ENCODE data around the gene NCOA4.
"Not testable (repeated sequence)": the region's sequence is repeated elsewhere in the genome, so short reads cannot be mapped to it uniquely, and the experiment has no call there.

Gene NCOA4

GRCh38 chr10:46004963-46005362 is 25.5 kb downstream of the NCOA4 start:
- Histone ChIP-seq H3K27ac (ENCODE audit: low read depth, low read length) (no peak overlapping the region), H2AFZ (ENCODE audit: low read length, unreplicated experiment) (no peak overlapping the region), H3K4me1 (ENCODE audit: control insufficient read depth, insufficient read depth, low read length, unreplicated experiment) (peaks cover 16% of the 10 kb centered on the region), H3K27me3 (ENCODE audit: insufficient read depth, low read length) (no peaks in the 10 kb centered on the region), H3K36me3 (ENCODE audit: insufficient read depth, low read length) (peaks cover 43% of the 10 kb centered on the region), H3K4me3 (ENCODE audit: low read depth, low read length) (no peak overlapping the region), H3K79me2 (ENCODE audit: control insufficient read depth, insufficient read depth, low read length, unreplicated experiment) (no peaks in the 10 kb centered on the region)

- peaks cover 36% of the 10 kb centered on the region for H3K36me3 ChIP-seq (ENCODE audit: insufficient read depth, low read length)
- H3K4me3 ChIP-seq (ENCODE audit: low read depth, low read length): no peak overlapping the region
- peaks cover 3% of the 10 kb centered on the region for H3K79me2 ChIP-seq (ENCODE audit: control insufficient read depth, insufficient read depth, low read length, unreplicated experiment)
- no peak overlapping the region for H3K27ac ChIP-seq (ENCODE audit: low read depth, low read length)
- H3K27me3 ChIP-seq (ENCODE audit: insufficient read depth, low read length): no peaks in the 10 kb centered on the region
- no peak overlapping the region for H2AFZ ChIP-seq (ENCODE audit: low read length, unreplicated experiment)
- peaks cover 16% of the 10 kb centered on the region for H3K4me1 ChIP-seq (ENCODE audit: control insufficient read depth, insufficient read depth, low read length, unreplicated experiment)
Observed at GRCh38 chr10:46002916-46003693, 27.3 kb downstream of the NCOA4 start.

DNA sequence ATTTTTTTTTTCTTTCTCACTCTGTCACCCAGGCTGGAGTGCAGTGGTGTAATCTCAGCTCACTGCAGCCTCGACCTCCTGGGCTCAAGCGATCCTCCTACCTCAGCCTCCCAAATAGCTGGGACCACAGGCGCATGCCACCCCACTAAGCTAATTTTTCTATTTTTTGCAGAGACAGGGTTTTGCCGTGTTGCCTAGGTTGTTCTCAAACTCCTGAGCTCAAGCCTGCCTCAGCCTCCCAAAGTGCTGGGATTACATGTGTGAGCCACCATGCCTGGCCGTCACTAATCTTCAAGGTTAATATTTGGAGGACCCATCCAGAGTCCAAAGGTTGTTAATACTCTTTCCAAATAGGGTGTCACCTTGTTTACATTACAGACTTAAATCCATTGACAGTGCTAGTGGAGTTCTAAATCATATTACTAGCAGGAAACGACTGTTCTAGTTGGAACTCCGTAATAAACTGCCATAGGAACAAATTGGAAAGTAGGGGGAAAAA is 28.2 kb downstream of the NCOA4 start:
- peaks cover 16% of the 10 kb centered on the region for H3K4me1 ChIP-seq (ENCODE audit: control insufficient read depth, insufficient read depth, low read length, unreplicated experiment)
- not testable (repeated sequence) for H3K4me3 ChIP-seq (ENCODE audit: low read depth, low read length); H3K79me2 ChIP-seq (ENCODE audit: control insufficient read depth, insufficient read depth, low read length, unreplicated experiment); H2AFZ ChIP-seq (ENCODE audit: low read length, unreplicated experiment); H3K27me3 ChIP-seq (ENCODE audit: insufficient read depth, low read length); H3K27ac ChIP-seq (ENCODE audit: low read depth, low read length)
- peaks cover 34% of the 10 kb centered on the region for H3K36me3 ChIP-seq (ENCODE audit: insufficient read depth, low read length)

DNA sequence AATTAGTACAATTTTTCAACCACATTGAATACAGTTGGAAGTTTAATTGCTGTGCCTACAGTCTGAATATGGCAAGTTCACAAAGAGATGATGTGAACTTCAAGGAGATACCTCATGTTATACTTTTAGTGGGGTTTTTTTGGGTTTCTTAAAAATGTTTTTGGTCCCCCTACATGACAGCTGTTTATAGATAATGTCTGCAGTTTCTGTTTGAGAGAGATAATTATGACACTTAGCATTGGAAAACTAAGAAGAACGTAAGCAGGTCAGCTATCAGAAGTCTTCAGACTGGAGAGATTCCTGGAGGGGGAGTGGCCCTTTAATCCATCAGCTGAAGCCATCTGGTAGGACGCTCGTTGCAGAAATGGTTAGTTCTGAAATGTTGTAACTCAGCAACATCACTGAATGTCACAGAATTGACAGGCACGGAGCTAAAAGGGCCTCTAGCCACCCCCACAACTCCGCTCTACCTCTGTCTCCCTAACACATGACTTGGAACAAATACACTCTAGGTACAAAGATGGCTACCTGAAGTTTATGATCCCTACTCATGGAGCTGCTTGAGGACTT is 29.2 kb downstream of the NCOA4 start:
- no peak overlapping the region for H3K4me3 ChIP-seq (ENCODE audit: low read depth, low read length)

DNA sequence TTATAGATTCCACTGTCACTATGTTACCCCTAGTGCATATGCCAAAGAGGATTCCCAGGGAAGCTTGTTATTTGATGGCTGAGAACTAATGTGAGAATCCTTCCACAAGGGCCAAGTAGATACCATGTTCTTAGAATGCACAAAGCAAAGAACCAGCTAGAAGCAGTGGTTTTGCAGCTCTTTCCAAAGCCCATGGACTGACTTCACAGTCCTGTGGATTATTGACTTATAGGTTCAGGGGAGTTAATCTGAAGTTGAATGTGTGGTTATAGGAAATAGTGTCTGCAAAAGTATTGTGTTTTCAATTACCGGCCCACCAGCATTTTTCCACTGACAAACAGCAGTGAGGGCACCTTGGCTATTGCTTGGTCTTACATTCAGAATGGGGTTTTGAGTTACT is 29.9 kb downstream of the NCOA4 start:
- Histone ChIP-seq H3K27ac (ENCODE audit: low read depth, low read length) (no peak overlapping the region), H3K4me3 (ENCODE audit: low read depth, low read length) (no peak overlapping the region), H2AFZ (ENCODE audit: low read length, unreplicated experiment) (no peak overlapping the region), H3K27me3 (ENCODE audit: insufficient read depth, low read length) (no peaks in the 10 kb centered on the region), H3K36me3 (ENCODE audit: insufficient read depth, low read length) (peaks cover 25% of the 10 kb centered on the region), H3K4me1 (ENCODE audit: control insufficient read depth, insufficient read depth, low read length, unreplicated experiment) (peaks cover under 1% of the 10 kb centered on the region), H3K79me2 (ENCODE audit: control insufficient read depth, insufficient read depth, low read length, unreplicated experiment) (peaks cover 4% of the 10 kb centered on the region)

More for the DNA sequence above, 29.2 kb downstream of the NCOA4 start:
- Histone ChIP-seq H3K4me1 (ENCODE audit: control insufficient read depth, insufficient read depth, low read length, unreplicated experiment) (peaks cover 8% of the 10 kb centered on the region), H3K36me3 (ENCODE audit: insufficient read depth, low read length) (peaks cover 31% of the 10 kb centered on the region), H2AFZ (ENCODE audit: low read length, unreplicated experiment) (no peak overlapping the region), H3K27me3 (ENCODE audit: insufficient read depth, low read length) (no peaks in the 10 kb centered on the region), H3K27ac (ENCODE audit: low read depth, low read length) (no peak overlapping the region), H3K79me2 (ENCODE audit: control insufficient read depth, insufficient read depth, low read length, unreplicated experiment) (peaks cover 4% of the 10 kb centered on the region)

DNA sequence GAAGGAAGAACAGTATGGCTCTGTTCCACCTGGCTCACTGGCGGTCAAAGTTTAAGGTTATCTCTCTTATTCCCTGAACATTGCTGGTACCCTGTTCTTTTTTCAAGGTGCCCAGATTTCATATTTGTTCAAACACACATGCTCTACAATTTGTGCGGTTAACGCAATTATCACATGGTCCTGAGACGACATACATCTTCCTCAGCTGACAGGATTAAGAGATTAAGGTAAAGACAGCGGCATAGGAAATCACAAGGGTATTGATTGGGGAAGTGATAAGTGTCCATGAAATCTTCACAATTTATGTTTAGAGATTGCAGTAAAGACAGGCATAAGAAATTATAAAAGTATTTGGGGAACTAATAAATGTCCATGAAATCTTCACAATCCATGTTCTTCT is 30.5 kb downstream of the NCOA4 start:
- H3K4me3 ChIP-seq (ENCODE audit: low read depth, low read length); H3K79me2 ChIP-seq (ENCODE audit: control insufficient read depth, insufficient read depth, low read length, unreplicated experiment); H3K27me3 ChIP-seq (ENCODE audit: insufficient read depth, low read length); H3K4me1 ChIP-seq (ENCODE audit: control insufficient read depth, insufficient read depth, low read length, unreplicated experiment); H2AFZ ChIP-seq (ENCODE audit: low read length, unreplicated experiment); H3K27ac ChIP-seq (ENCODE audit: low read depth, low read length): not testable (repeated sequence)
- H3K36me3 ChIP-seq (ENCODE audit: insufficient read depth, low read length): peaks cover 19% of the 10 kb centered on the region

DNA sequence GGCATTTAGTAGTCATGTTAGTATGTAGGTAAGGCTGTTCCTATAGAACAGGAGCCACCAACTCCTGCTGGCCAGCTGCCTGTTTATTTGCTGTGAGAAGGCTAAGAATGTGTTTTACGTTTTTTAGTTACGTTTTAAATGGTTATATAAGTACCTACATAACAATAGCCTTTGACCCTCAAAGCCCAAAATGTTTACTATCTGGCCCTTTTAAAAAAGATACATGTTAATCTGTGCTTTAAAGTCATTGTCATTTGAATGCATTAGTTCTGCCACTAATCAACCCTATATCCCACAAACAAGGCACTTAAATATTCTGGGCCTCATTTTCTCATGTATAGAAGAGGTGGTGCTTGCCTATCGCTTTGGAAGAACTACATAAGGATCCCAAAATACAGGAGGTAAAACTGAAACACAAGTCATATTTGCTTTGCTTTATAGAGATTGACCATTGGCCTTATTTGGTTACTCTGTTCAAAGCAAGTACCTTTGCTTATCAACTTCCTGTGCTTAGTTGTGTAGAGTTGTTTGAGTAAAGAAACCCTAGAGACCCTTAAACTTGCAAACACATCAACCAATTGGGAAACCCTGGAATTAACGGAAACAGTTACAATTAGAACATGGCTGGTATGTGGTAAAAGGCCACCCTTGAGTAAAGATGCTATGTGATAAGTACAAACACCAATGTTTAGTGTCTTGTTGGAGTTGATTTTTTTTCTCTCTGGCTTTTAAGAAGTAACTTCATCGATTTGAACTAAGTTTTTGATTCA is 32.2 kb downstream of the NCOA4 start:
- H3K4me3 ChIP-seq (ENCODE audit: low read depth, low read length): no peak overlapping the region
- no peak overlapping the region for H3K27ac ChIP-seq (ENCODE audit: low read depth, low read length)
- H3K36me3 ChIP-seq (ENCODE audit: insufficient read depth, low read length): peaks cover 9% of the 10 kb centered on the region; the same call in 1 of the 2 replicates
- no peak overlapping the region for H2AFZ ChIP-seq (ENCODE audit: low read length, unreplicated experiment)
- H3K4me1 ChIP-seq (ENCODE audit: control insufficient read depth, insufficient read depth, low read length, unreplicated experiment): no peaks in the 10 kb centered on the region
- H3K27me3 ChIP-seq (ENCODE audit: insufficient read depth, low read length): no peaks in the 10 kb centered on the region
- H3K79me2 ChIP-seq (ENCODE audit: control insufficient read depth, insufficient read depth, low read length, unreplicated experiment): peaks cover 4% of the 10 kb centered on the region

GRCh38 chr10:45997557-45997956 is 32.9 kb downstream of the NCOA4 start:
- Histone ChIP-seq H3K4me3 (ENCODE audit: low read depth, low read length) (no peak overlapping the region), H3K27me3 (ENCODE audit: insufficient read depth, low read length) (no peaks in the 10 kb centered on the region), H3K4me1 (ENCODE audit: control insufficient read depth, insufficient read depth, low read length, unreplicated experiment) (no peaks in the 10 kb centered on the region), H2AFZ (ENCODE audit: low read length, unreplicated experiment) (no peak overlapping the region), H3K79me2 (ENCODE audit: control insufficient read depth, insufficient read depth, low read length, unreplicated experiment) (peaks cover 4% of the 10 kb centered on the region), H3K36me3 (ENCODE audit: insufficient read depth, low read length) (peaks cover 6% of the 10 kb centered on the region; the same call in 1 of the 2 replicates), H3K27ac (ENCODE audit: low read depth, low read length) (no peak overlapping the region)

DNA sequence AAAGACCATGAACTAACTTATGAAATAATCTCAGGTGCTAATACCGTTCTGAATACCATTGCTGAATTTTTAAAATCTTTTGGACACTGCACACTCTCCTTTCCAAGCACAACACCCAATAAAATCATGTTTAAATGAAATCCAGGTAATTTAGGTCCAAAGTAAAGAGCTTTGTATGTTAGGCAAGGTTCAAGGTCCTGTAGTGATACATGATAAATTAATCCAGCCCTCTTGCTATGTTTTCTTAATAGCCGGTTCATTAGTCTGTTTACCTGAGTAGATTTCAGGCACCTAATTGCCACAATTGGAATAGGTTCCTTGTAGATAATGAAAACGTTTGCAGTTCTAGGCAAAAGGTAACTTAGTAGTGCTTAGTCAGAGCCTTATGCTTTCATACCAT is 44.8 kb downstream of the NCOA4 start:
- peaks cover 16% of the 10 kb centered on the region for H3K79me2 ChIP-seq (ENCODE audit: control insufficient read depth, insufficient read depth, low read length, unreplicated experiment)
- H2AFZ ChIP-seq (ENCODE audit: low read length, unreplicated experiment); H3K36me3 ChIP-seq (ENCODE audit: insufficient read depth, low read length); H3K27me3 ChIP-seq (ENCODE audit: insufficient read depth, low read length); H3K27ac ChIP-seq (ENCODE audit: low read depth, low read length); H3K4me1 ChIP-seq (ENCODE audit: control insufficient read depth, insufficient read depth, low read length, unreplicated experiment); H3K4me3 ChIP-seq (ENCODE audit: low read depth, low read length): not testable (repeated sequence)

GRCh38 chr10:45984473-45984872 is 46.0 kb downstream of the NCOA4 start:
- H3K36me3 ChIP-seq (ENCODE audit: insufficient read depth, low read length); H3K4me3 ChIP-seq (ENCODE audit: low read depth, low read length); H3K27ac ChIP-seq (ENCODE audit: low read depth, low read length); H2AFZ ChIP-seq (ENCODE audit: low read length, unreplicated experiment); H3K4me1 ChIP-seq (ENCODE audit: control insufficient read depth, insufficient read depth, low read length, unreplicated experiment); H3K27me3 ChIP-seq (ENCODE audit: insufficient read depth, low read length): not testable (repeated sequence)
- H3K79me2 ChIP-seq (ENCODE audit: control insufficient read depth, insufficient read depth, low read length, unreplicated experiment): peaks cover 16% of the 10 kb centered on the region
